Kidney (tissue), 14 donors: Measurements from ENCODE around the gene INTS1. TPM values are rescaled to one million over a fixed set of nuclear protein-coding genes. Genes with fewer than 3 reads are reported as not detected.
"Not testable (repeated sequence)": the region's sequence is repeated elsewhere in the genome, so short reads cannot be mapped to it uniquely, and the experiment has no call there.

ENCODE experiments used
- DNase-seq, 5 donors: peaks; one replicate each; pipeline ENCODE4 v3.0.0-alpha.2; 2013 to 2020
- FAIRE-seq: peaks from 2 replicates; lab custom pipeline; 2012; peaks lifted over from hg19 to GRCh38; lab: Jason Lieb, UNC
- H3K27ac ChIP-seq, 2 donors: one replicate each; pipeline ENCODE4 v1.7.0; 2013; ENCODE audit warnings: low read depth in 2 of 2, low read length in 2 of 2, inconsistent platforms in 1 of 2
- H3K27me3 ChIP-seq: one replicate; pipeline ENCODE4 v1.7.1; 2013; ENCODE audit warnings: low read length, inconsistent platforms; ENCODE audit not compliant: control insufficient read depth, insufficient read depth
- H3K36me3 ChIP-seq, 3 donors: one replicate each; pipeline versions ENCODE4 v1.7.0 to v1.7.1; 2013; ENCODE audit warnings: low read length in 3 of 3, control low read depth in 1 of 3, inconsistent platforms in 1 of 3; ENCODE audit not compliant: insufficient read depth in 3 of 3, control insufficient read depth in 2 of 3
- H3K4me1 ChIP-seq, 3 donors: one replicate each; pipeline versions ENCODE4 v1.7.0 to v1.7.1; 2013; ENCODE audit warnings: low read length in 3 of 3, inconsistent platforms in 1 of 3, low read depth in 1 of 3; ENCODE audit not compliant: control insufficient read depth in 2 of 3, insufficient read depth in 2 of 3
- H3K4me3 ChIP-seq, 3 donors: one replicate each; pipeline versions ENCODE4 v1.7.0 to v1.8.1; 2013; ENCODE audit warnings: low read length in 3 of 3, control low read depth in 1 of 3, inconsistent platforms in 1 of 3
- H3K9ac ChIP-seq, 3 donors: one replicate each; pipeline versions ENCODE4 v1.7.0 to v1.7.1; 2013; ENCODE audit warnings: low read length in 3 of 3, control low read depth in 1 of 3, inconsistent platforms in 1 of 3
- H3K9me3 ChIP-seq, 3 donors: one replicate each; pipeline versions ENCODE4 v1.7.0 to v1.7.1; 2013; ENCODE audit warnings: low read length in 3 of 3, control low read depth in 1 of 3, inconsistent platforms in 1 of 3; ENCODE audit not compliant: control insufficient read depth in 2 of 3, insufficient read depth in 1 of 3
- CTCF ChIP-seq: IDR thresholded peaks from 3 replicates; pipeline ENCODE4 v1.5.1; 2012; ENCODE audit warnings: mild to moderate bottlenecking, moderate library complexity, borderline replicate concordance; ENCODE audit not compliant: insufficient read depth; ENCODE audit errors: extremely low read depth
- intact Hi-C: fragments of 100-400 bp; cut with DNase I; formaldehyde crosslinking; loops from one replicate; pipeline ENCODE4 v1.11.1; 2022
- polyA plus RNA-seq: library from polyadenylated mRNA; stranded (reverse); fragments of 350-450 nt; fragmentation: Illumina TruSeq; extraction: RNeasy Lipid Tissue Mini Kit (QIAGEN cat#74804); gene quantifications from one replicate; pipeline ENCODE4 v1.2.3, GENCODE V29; 2014; ENCODE audit warnings: low read depth, low replicate concordance; ENCODE audit not compliant: insufficient read depth
- total RNA-seq: library from RNA; stranded (reverse); fragmentation: NEBNext Ultra II Directional; extraction: Animal tissue kit (Norgen Biotek cat#: 25700); gene quantifications from one replicate; pipeline ENCODE4 v1.2.1, GENCODE V29; 2021
- donor health status: control.
- donor health status: control.
- donor health status: control.
- donor health status: control.
- donor health status: control.
- donor health status: DM: yes; HTN: yes; CAD: no.
- donor health status: Normal renal cell carcinoma (clear cell type).

The INTS1 gene
- total and polyA plus RNA-seq, 2 donors from 2014 or later, result 62.8 to 91.3 TPM

GRCh38 chr7:1446620-1447032, 57.6 kb downstream of the INTS1 start:
- Histone ChIP-seq H3K36me3 (no peaks in the 10 kb centered on the region), H3K27ac (no peak overlapping the region)
- peak in 2 of 5 donors; percentile 44 to 82 for DNase-seq

GRCh38 chr7:1446026-1446425, 58.2 kb downstream of the INTS1 start:
- H3K4me3 ChIP-seq, H3K27me3 ChIP-seq, H3K9ac ChIP-seq, H3K27ac ChIP-seq, H3K9me3 ChIP-seq, H3K4me1 ChIP-seq, H3K36me3 ChIP-seq, FAIRE-seq, intact Hi-C loops: not testable (repeated sequence)
- DNase-seq, result peak in 1 of 5 donors; percentile 82

More at GRCh38 chr7:1446620-1447032, 57.6 kb downstream of the INTS1 start:
- FAIRE-seq, result no peak
- H3K4me3 ChIP-seq, result no peak overlapping the region
- H3K27me3 ChIP-seq, result no peaks in the 10 kb centered on the region
- H3K9ac ChIP-seq, result no peak overlapping the region
- H3K9me3 ChIP-seq, result no peaks in the 10 kb centered on the region
- TF ChIP-seq CTCF, result no peak
- H3K4me1 ChIP-seq, result no peaks in the 10 kb centered on the region
- intact Hi-C loops, result no loop called here

- Histone ChIP-seq H3K9me3 (no peaks in the 10 kb centered on the region), H3K4me3 (no peak overlapping the region), H3K36me3 (no peaks in the 10 kb centered on the region), H3K27me3 (no peaks in the 10 kb centered on the region), H3K9ac (no peak overlapping the region), H3K27ac (no peak overlapping the region), H3K4me1 (no peaks in the 10 kb centered on the region)
- intact Hi-C loops, result no loop called here
- no peak for FAIRE-seq
- DNase-seq, result no peak
- TF ChIP-seq CTCF, result no peak
These were observed 58.8 kb downstream of the INTS1 start for GRCh38 chr7:1445341-1445740.

- Histone ChIP-seq H3K9ac (no peak overlapping the region), H3K4me3 (no peak overlapping the region), H3K27me3 (no peaks in the 10 kb centered on the region), H3K36me3 (no peaks in the 10 kb centered on the region), H3K27ac (no peak overlapping the region), H3K9me3 (no peaks in the 10 kb centered on the region), H3K4me1 (no peaks in the 10 kb centered on the region)
- intact Hi-C loops, result no loop called here
- FAIRE-seq, result no peak
- no peak for DNase-seq
- no peak for TF ChIP-seq CTCF
These were observed 59.3 kb downstream of the INTS1 start for GRCh38 chr7:1444925-1445322.
